NCI-H226 (cell line): ENCODE results near the gene UTS2R.

Experiments used
- DNase-seq: peaks from one replicate; pipeline ENCODE4 v3.0.0-alpha.2; 2015

UTS2R gene

DNA sequence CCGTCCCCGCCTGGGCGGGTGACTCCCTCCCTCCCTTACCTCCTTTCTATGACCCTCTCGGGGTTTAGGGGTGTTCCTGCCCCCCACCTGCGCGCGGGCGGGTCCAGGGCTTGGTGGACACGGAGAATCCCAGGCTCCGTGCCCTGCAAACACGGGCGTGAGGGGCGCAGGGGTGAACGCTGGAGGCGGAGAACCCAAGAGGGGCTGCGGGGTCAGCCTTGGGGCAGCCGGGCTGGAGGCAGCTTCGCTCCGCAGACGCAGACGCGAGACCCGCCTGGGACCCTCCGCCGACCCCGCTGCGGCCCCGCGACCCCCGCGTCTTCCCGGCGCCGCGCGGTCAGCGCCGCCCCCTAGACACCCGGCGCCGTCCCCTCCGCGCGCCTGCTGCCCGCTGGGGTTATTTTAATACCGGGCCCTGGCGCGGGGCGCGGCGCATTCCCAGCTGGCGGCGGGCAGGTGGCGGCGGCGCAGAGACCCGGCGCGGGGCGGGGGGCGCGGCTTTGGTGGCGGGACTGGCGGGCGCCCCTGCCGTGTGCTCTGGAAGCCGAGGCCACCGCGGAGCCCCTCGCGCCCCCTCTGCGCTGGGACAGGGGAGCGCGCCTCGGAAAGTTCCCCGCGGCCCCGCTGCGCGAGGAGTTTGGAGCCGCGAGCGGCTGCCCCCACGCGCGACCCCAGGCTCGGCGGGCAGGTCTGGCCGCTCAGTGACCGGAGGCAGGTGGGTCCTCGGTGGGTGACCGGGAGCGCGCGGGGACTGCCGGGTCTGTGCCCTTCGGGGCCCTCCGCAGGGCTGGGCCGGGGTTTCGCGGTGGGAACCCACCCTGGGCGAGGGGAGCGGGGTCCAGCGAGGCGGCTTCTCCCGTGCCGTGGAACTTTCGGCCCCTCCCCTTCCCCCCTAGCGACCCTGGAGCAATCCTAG lies at the start of gene UTS2R:
UTS2R (plus strand) TSS at position 433 of the 916 bp plus-strand sequence. CDS start 2,560 bp downstream, outside the sequence.
- DNase-seq: no peak

- no peak for DNase-seq
Measured at GRCh38 chr17:82321947-82322466, 49.6 kb upstream of the UTS2R start.

- DNase-seq: no peak
Measured at GRCh38 chr17:82322526-82323453, 48.8 kb upstream of the UTS2R start.

- no peak for DNase-seq
Measured at GRCh38 chr17:82323514-82324234, 47.9 kb upstream of the UTS2R start.

DNA sequence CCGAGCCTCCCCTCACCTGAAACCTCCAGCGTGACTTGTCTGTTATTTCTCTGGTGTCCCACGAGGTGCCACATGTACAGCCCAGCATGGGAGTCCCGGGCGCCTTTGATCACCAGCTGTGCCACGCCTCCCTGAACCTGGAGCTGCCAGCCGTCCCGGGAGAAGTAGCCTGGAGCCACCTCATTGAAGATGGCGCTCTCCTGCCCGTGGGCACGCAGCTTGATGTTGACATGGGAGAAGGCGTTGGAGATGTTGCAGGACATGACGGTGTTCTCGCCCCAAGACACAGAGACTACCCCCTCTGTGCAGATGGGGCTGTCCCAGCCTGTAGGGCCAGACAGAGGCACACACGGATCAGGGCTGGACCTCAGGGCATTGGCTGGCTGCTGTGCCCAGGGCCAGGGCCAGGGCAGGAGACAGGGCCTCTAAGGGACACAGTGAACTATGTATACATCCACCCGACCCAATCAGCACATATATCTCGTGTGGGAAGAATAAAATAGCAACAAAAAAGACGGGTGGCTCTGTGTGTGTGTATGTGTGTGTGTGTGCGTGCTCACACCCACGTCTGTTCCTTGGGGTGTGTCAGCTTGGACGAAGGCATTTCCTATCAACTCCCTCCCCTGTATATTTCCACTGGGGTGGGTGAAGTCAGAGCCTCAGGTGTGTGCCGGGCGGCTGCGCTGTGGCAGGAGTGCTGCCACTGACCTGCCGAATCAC lies 46.8 kb upstream of the UTS2R start:
- no peak for DNase-seq

DNA sequence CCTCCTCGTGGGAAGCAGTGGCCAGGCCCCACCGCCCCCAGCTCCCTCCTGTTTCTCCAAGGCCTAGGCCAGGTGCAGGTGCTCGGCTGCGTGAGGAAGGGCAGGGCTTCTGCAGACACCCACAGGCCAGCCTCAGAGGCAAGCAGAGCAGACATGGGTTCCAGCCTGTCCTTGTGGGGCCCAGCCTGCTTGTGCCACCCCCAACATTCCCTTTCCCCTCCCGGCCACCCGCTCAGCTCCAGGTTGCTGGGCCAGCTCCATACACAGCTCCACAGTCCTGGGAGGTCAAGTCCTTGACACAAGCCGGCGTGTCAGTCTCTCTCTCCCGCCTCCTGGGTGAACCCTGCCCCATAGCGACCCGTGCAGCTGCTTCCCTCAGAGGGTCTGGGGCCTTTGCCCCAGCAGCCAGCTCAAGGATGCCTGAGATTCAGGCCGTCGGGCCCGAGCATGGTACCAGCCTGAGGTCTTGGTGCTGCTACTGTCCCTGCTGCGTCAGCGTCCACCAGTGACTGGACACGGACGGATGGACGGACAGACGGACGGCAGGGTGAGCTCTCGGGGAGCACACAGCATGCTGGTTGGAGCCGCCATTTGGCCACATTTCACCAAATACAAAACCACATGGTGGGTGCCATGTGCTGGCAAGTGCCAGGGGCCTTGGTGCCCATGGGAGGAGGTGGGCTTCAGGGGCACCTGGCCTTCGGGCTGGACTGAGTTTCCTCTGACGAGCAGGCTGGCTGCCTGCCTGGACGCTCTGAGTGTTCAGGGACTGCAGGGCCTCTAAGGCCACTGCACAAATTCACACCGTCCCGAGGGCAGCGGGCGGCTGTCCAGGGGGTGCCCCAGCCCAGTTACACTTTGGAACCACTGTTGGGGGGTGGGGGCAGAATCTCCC lies 46.0 kb upstream of the UTS2R start:
- DNase-seq: no peak

DNA sequence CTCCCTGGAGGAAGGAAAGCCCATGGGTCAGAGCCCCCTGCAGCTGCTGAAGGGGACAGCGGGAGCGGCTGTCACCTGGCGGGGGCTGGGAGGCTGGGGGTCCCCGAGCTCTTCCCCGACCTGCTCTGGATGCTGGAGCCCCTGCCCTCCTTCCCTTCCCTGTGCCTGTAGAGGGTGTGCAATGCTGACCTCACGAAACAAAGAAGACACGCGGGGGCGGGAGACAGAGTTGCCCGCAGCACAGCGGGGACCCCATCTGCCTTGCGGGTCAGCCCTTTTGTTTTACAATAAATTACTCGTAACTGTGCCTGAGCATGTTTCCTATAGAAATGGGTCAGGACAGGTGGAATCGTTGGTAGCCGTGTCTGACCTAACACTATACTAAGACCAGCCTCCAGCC lies 44.3 kb upstream of the UTS2R start:
- DNase-seq: no peak

DNA sequence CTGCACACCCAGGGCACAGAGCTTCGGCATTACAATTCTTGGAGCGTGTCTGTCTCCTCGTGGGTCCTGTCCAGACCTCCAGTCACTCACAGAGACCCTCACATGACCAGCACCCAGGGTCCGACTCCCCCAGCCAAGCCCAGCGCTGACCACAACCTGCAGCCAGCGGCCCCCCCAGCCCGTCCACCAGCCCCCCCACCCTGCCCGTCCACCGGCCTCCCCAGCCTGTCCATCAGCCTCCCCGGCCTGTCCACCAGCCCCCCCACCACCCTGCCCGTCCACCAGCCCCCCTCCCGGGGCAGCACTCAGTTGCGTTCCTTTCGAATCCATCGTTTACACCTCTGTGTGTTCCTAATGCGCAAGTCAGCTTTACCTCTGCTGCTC lies 43.8 kb upstream of the UTS2R start:
- no peak for DNase-seq

GRCh38 chr17:82328141-82328993 lies 43.2 kb upstream of the UTS2R start:
- DNase-seq: no peak

- DNase-seq: no peak
Measured at GRCh38 chr17:82328994-82329507, 42.5 kb upstream of the UTS2R start.

DNA sequence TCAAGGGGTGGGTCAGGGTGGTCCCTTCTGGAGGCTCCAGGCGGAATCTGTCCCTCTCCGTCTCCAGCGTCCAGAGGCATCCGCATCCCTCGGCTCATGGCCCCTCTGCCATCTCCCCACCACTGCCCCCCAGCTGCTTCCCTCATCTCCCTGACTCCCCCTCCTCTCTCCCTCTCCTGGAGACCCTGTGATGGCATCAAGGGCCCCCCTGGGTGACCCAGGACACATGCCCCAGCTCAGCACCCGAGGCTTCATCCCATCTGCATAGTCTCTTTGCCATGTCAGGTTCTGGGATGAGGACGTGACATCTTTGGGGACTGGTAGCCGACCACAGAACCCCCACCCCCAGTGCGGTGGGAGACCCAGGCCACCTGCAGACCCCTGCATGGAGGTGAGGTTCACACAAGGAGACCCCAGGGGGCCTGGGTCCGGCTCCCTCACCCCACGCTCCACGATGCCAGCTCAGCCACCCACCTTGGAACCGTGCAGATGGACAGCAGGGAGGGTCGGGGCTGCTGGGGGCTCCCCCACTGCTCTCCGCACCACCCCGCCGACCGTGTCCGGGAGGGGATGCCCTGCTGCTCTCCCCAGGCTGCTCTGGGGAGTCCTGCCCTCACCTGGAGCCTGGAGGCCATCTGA lies 41.8 kb upstream of the UTS2R start:
- no peak for DNase-seq

DNA sequence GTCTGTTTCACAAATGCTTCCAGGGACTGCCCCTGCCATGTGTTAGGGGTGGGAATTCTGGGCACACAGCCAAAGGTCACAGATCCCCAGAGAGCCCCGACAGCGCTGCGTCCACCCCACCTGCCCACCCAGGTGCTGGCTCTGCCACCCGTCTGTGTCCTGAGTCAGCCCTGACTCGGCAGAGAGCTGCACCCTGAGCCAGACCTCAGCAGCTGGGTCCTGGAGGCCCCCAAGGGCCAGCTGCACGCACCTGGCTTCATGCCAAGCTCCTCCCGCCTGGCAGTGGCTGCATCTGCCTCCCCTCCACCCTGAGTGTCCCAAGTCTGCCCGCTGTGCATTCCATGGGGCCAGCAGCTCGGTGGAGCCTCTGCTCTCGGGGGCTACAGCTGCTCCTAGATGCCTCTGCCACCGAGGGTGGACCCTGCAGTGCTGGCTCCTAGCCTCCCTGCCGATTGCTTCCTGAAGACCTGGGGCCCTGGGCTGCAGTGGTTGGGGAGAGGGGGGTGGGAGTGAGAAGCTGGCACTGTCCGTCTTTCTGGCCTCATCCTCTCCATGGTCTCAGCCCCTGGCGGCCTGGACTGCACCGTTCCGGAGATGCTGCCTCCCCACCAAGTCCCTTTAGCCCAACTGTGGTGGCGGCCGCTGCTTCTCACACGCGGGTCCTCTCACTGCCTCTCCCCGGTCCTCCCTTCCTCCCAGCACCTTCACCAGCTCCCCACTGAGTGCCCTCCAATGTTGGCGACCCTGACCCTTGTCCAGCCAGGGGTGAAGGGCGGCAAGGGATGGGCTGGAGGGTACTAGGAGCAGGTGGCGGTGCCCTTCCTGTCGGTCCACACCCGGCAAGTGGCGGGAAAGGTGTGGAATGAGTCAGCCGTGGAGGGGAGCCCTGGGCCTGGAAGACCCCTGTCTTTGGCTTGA lies 41.0 kb upstream of the UTS2R start:
- DNase-seq: no peak

- DNase-seq: no peak
Measured at GRCh38 chr17:82331345-82331939, 40.1 kb upstream of the UTS2R start.

DNA sequence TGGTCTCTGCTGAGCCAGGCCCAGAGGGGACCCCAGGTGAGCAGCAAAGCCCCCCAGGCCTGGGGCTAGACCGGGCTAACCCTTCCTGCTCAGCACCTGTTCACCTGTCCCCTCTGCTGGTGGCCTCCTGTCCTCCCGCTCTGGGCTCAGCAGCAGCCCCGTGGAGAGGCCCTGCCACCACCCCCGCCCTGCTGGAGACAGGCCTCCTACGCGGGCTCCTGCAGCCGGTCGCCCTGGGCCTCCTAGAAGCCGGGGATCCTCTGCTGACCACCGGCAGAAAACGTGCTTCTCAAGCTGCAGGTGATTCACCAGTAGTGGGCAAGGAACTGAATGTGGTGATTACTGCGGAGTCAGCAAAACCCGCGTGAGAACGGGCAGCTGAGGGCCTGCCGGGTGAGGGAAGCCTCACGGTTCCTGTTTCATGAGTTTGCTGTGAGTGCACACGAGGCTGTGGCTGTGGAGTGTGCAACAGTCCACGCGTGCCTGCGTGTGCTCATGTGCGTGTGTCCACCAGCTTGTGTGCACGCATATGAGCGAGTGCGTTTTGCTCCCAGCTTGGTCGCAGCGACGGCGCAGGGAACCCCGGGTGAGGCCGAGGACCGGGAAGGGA lies 38.8 kb upstream of the UTS2R start:
- DNase-seq: peak; percentile 71

DNA sequence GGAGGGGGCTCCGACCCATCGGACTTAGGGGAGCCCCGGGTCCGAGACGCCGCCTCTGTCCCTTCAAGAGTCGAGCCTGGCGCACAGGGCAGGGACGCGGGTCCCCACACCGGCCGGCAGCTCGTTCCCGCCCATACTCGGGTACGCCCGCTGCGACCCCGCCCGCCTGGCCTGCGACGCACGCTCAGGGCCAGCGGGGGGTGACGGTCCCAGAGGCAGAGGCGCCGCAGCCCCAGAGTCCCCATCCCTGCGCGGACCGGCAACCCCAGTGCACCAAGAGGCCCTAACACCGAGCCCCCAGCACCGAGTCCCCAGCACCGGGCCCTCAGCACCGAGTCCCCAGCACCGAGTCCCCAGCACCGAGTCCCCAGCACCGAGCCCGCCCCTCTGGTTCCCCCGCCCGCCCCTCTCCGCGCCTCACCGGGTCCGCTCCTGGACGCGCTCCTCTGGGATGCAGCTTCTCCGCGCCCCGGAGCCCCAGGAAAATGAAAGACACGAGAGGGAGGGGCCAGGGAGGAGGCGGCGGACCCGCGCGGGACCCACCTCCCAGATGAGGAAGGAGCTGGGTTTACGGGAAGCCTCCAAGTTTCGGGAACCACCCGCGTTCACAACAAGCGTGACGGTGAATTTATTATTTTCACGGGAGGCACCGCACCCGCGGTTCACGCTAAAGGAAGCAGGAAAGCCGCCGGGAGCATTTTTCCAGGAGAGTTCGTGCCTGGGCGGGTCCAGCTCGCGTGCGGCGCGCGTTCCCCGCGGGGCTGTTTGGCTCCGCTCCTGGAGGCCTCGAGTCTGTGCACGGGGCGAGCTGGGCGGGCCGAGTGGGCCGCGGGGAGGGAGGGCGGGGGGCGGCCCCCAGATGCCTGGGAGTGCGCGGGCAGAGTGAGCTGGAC lies 38.0 kb upstream of the UTS2R start, which contains the start of gene SECTM1:
SECTM1 (minus strand) TSS at position 488 of the 893 bp plus-strand sequence. CDS start 6,526 bp downstream, outside the sequence.
- DNase-seq: peak; percentile 45

DNA sequence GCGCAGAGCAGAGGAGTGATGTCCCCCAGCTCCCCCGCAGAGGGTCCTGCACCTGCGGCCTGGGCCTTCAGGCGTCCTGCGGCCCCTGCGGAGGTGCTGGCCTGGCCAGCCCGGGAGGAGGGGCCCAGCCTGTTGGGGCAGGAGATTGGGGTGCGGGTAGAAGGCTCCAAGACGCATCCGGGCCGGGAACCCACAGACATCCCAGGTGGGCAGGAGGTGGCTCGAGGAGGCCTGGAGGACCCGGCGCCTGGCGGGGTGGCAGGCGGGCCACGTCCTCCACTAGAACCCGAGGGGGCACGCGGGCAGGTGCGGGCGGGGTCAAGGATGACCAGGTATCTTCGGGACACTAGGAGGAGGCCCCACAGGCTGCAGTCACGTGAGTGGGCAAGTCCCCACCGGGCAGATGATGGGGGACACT lies 37.4 kb upstream of the UTS2R start:
- DNase-seq: no peak
